ENCODE measurements around the gene NAMPT.

NAMPT gene

DNA sequence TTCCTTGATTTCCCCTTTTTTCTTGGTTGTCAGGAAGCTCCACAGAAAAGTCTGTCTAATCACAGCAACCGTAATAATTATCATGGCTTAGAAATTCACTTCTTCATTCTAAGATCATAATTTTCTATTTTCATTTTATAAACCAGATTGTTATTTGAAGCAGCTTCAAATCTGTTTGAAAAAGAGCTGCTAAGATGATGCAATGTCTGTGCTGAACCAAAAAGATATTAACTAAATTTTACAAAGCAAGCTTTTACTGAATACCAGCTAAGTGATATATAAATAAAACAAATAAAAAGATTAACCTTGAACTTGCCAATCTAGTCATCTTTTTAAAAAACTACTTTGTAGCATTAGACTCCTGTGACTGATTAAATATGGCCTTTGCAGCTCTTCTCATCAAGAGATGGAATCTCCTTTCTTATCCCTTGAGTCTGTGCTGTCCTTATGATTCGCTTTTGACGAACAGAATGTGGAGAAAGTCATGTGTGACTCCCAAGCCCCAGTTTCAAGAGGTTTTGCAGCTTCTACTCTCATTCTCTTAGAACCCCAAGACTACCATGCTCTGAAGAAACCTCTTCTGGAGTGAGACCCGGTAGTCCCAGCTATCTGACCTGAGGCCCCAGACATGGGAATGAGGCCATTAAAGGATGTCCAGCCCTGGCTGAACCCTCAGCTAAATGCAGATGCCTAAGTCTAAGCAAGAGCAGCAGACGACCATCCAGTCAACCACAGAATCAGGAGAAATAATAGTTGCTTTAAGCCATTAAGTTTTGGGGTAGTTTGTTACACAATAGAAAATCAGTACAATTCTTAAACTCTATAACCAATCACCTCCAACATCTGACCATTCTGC lies 14.4 kb downstream of the NAMPT start:
- no peak for DNase-seq

DNA sequence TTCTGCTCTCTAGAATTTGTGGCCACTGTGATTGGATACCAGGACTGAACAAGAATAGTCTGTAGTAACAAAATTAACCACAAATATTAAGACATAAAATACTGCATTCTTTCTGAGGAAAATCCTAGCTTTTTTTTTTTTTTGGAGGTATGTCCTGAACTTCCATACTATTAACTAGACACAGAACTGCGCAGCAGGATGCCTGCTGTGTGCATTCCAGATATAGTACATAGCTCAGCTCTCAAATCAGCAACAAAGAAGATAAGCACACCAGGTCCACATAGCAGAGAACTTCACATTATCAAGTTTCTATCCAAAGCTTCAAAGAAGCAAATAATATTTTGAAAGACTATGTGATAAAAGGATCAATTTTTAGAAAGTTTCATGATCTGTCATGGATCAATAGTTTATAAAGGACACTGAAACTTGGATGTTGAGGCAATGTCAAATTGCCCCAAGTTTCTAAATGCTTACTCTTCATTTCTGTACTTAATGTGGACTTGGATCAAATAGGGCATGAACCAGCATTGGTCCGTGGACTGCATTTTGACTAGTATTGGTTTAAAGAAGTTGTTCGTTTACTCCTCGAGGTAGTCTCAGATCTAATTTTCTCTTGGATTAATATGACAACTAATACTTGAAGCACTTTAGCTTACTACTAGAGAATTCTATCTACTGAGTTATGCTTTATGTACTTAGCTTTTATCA lies 15.4 kb downstream of the NAMPT start:
- DNase-seq, result peak; percentile 74

DNA sequence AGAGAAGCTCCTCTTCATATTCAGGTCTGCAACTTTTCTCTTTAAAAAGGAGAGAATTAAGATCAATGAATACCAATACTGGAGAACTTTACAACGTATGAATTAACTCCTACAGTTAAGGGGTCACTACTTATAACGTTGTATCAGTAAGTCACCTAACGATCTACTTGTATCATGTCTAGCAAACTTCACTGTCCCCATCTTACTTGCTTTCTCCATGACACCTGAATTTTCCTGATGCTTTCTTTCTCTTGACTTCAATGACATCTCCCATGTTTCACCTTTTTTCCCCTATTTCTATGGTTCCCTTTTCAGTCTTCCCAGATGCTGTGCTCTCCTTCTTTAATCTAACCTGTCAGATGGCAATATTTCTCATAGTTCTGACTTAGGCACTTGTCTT lies 19.6 kb downstream of the NAMPT start:
- no peak for DNase-seq

DNA sequence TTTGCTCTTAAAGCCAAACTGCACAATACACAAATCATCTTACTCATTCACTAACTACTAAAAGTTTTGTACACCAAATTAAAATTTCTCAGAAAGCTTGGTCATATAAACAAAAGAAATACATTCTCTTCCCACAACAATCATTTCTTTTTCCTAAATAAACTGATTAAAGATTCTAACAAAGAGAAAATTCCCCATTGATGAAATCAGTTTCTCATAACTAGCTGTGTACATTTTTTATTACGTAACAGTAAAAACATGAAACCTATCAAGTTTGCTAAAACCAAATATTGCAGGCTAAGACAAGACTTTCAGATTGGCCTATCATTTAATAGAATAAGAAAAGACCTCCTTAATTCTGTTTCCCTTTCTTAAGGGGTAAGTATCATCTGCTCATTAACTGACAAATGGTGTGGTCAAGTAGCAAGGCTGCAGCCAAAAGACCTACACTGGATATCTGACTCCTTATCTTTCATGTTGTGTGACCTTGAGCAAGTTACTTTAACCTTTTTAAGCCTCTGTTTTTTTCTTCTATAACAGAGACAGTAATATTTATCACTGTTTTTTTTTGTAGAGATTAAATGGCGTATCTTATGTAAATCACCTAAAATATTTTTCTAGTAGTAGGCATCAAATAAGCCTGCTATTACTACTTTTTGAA lies 22.4 kb downstream of the NAMPT start:
- no peak for DNase-seq

DNA sequence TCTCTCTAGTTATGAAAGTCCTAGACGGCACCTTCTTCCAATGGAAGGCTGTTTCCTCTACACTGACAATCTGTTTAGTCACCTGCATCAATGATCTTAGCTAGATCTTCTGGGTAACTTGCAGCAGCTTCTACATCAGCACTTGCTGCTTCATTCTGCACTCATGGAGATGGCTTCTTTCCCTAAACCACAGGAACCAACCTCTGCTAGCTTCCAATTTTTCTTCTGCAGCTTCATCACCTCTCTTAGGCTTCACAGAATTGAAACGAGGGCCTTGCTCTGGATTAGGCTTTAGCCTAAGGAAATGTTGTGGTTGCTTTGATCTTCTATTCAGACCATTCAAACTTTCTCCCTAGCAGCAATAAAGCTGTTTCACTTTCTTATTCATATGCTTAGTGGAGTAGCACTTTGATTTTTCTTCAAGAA lies 24.6 kb downstream of the NAMPT start:
- no peak for DNase-seq

DNA sequence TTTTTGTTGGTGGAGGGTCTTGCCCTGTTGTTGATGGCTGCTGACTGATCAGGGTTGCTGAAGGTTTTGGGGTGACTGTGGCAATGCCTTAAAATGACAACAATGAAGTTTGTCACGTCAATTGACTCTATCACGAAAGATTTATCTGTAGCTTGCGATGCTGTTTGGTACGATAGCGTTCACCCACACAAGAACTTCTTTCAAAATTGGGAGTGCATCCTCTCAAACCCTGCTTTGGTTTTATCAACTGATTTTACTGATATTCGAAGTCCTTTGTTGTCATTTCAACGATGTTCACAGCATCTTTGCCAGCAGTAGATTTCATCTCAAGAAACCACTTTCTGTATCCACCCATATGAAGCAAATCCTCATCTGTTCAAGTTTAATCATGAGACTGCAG lies 26.0 kb downstream of the NAMPT start:
- DNase-seq, result no peak

DNA sequence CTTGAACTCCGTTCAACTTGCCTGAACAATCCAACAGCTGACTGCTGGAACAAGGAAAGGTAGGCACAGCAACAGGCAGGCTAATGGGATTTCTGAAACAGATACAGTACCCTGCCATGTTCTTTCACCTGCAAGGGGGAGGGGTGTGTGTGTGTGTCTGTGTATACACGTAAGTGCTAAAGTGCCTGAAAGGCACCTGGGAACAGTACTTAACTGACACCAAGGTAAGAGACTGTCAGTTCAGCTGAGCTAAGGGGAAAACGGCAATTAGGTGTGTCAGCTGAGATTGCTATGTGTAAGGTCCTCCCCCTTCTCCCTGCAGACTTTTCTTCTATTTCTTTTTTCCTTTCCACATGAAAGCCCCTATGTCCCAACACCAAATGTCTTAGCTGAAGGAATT lies 27.0 kb downstream of the NAMPT start:
- DNase-seq, result no peak

DNA sequence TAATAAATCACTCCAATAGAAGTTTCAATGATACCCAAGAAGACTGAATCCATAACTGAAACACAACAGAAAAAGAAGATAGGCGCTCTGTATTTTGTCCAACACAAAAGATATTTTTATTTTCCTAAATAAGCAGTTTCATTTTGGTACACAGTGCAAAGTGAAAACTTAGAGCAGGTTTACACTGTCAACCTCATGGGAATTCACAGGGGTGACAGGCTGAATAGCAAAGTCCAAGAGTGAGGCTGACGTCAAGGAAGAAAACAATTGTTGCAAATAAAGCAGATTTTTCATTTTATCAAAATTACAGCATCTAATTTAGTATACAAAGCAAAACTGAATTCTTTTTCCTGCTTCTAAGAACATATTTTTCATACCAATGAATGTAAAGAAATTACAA lies 28.6 kb downstream of the NAMPT start:
- DNase-seq, result no peak

DNA sequence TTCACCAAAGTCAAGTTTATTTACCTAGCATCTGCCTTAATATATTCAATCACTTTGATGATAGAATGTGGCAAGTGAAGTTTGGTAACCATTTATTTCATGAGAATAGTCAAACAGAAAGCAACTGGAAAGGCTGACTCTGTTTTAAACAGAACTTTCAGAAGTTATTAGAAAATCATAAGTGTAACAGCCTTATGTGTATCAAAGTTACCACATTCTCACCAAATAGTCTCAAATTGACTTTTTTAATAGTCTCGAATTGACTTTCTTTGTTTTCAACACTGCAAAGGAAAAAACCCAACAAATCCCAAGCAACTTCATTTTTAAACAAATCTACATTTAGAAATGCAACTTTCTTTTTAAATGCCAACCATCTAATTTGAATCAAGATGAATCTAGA lies 29.5 kb downstream of the NAMPT start:
- no peak for DNase-seq

DNA sequence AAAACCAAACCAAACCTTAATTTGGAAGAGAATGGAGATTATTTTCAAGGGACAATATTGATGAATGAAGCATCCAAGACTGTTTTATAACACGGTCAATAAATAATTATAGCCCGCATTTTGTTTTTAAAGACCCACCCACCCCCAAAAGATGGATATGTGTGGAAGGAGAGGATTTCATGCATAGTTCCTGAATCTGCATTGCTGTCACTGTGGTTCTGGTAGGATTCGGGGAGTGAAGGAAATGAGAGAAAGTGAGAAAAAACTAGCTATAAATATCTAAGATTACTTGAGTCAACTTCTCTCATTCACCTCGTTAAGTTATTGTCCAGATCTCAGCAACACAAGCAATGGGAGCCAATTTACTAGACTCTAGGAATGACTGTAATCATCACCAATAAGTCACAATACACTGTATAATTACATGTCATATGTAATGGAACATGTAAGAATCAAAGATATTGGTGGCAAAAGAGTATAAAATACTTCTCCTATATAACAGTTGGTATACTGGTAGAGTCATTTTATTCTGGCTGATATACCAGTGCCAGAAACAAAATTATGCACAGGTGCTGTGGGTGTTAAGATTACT lies 30.2 kb downstream of the NAMPT start:
- DNase-seq, result no peak

DNA sequence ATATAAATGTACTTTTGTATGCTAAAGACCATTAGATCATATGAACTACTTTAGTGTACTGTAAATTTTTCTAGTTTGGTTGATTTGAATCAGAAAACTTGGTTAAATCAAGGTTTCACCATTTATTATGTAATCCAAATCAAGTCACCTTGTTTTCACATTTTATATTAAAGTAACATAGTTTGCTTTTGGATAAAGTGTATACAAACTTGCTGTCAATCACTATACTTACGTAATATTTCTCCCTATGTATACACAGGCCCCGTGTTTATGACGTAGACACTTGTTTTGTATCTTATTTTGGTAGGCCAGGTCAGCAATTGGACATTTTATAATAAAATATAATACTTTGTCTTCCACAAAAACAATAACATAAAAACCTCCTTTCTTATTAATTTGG lies 32.2 kb downstream of the NAMPT start:
- DNase-seq, result no peak

DNA sequence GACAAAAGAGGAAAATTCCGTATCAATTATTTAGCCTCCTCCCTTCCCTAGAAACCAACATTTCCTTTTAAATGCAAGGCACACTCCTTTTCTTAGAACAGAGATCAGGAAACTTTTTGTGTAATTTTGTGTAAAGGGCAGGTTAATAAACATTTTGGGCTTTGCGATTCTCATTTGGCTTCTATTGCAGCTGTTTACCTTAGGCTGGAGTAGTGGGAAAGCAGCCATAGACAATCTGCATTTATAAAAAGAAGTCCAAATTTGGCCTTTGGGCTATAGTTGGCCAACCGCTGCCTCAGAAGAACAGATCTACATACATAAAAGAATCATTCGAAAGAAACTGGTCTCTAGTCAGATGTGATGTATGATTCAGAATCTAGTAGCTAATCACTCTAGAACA lies 35.3 kb downstream of the NAMPT start:
- DNase-seq, result no peak

DNA sequence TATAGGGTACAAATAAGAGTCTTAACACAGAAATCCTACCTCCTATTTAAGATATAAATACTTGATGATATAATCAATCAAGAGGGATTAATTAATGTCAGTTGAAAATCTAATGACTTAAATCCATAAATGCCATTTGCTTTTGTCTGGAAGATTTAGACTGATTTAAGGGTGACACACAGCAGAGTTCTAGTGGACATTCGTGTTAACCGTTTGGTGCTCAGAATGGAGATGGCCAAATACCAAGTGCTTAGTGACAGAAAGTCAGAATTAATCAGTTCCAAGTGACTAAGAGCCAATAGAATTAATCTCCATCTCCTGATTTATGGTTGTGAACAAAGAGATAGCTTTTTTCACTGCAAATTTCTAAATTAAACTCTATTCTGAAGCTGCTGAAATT lies 36.2 kb downstream of the NAMPT start:
- no peak for DNase-seq

DNA sequence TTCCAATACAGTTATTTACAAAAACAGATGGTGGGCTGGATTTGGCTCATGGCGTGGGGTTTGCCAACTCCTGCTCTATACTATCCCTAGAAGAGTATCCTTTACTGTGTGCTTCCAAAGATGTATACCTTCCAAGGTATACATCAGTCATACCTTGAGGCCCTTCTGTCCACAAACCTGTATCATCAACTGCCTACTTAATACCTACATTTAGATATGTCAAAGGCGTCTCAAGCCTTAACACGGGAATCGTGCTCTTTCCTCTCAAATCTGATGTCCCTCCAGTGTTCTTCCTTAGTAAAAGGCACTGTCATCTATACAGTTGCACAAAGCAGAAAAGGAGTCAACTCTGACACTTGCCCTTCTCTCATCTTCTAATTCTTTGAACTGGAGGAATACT lies 36.9 kb downstream of the NAMPT start:
- DNase-seq, result no peak

DNA sequence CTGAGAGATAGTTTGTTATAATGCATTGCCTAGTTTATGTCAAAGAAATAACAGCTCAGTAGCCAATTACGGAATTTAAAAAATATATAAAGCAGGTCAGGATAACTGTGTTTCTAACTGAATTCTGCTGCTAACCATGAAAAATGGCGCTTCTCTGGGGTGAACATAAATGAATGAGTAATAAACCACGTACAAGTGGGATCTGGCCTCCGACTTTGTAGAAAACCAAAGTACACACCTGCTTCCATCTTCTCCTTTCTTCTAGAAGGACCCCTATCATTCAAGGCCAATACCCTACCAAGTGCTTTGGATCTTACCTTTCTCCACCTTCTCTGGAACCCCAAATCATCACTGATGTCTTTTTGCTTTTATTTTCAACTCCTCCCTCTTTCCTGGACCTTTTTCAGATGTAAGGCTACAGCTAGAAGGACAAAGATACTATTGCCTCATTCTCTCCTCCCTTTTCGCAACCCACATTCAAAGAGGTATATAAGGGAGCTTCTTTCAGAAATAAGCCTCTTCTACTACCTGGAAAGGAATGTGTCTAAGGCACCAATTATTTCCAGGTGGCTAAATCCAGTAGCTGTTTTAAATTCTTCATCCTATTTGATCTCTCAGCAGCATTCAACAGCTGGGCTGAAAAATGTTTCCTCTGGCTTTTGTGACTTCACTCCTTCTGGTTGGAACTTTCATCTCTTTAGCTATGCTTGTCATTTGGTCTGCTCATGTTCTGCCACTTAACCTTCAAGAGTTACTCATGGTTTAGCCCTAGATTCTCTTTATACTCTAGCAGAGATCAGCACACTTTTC lies 37.7 kb downstream of the NAMPT start:
- no peak for DNase-seq

DNA sequence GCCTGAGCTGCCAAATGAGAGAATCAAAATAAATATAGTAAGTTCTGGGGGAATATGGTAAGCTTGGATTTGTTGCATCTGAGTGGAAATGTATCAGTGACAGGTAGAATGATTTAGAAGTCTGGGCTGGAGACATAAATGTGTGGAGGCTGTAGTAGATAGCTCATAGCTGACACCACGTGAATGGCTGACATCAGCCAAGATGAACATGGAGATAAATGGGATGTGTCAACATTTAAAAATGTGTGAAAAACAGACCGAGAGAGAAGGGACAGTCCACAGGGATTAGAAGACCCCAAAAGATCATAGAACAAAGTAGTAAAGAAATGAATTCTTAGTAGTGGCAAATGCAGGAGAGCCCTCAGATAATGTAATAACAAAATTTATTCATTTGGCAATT lies 40.9 kb downstream of the NAMPT start:
- DNase-seq, result no peak

DNA sequence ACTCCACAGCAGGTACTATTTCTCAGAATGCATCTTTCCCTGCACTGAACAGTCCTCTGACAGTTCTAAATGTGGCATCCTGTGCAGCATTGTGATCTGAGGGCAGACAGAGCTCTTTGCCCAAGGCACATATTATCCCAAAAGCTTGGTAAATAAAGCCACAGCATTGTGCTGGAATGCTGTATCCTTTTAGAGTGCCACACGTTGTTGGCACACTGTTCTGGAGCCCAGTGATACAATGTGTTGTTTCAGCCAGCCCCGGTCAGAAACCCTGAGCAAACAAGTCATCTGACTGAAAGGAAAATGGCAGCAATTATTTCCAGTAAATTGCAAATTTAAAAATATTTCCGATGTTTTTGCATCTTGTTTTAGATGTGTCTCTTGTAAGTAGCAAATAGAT lies 45.4 kb downstream of the NAMPT start:
- no peak for DNase-seq

DNA sequence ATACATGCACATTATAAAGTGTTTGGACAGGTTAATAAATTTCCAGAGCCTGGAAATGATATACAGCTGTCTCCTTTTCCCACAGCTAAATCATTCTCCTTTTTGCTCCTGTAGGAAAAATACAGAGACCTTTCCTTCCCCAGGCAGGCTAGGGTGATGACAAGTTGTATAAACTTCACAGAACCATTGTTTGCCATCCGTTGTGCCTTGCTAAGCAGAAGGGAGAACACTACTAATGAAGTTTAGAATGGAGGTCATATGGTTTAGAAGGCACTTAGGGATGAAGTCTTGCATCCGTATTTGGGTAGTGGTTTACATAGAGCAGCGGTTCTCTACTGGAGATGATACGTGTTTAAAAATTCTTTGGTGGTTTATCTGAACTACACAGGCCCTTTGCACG lies 46.0 kb downstream of the NAMPT start:
- no peak for DNase-seq

DNA sequence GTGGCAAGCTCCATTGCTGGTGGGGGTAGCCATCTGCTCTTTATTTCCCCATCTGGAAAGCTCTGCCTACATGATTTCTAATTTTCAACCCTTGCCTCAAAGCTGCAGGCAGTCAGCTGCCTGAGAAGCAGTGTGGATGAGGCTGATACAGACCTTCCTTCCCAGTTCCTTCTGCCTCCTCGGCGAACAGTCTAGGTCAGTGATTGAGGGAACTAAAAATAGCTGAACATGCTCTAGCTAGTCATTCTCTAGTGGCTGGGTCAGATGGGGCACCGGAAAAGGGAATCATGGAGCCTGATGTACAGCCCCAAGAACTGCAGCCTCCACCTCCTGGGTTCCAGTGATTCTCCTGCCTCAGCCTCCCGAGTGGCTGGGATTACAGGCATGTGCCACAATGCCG lies 48.7 kb downstream of the NAMPT start:
- DNase-seq, result no peak

DNA sequence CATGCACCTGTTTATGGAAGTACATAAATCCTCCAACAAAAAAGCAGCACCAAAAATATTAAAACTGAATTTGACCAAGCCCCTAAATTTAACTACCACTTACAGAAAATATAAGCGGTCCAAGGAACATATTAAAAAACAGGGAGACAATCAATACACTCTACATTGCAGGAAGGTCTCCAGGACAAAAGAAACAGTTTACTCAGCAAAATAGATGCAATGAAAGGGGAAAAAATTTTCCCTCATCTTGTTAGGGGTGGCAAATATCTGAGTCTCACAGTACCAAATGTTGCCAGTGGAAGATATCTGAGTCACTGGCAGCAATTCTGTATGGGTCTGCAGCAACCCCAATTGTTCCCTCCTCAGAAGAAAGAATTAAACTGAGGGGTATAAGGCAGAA lies 50.4 kb downstream of the NAMPT start:
- no peak for DNase-seq

DNA sequence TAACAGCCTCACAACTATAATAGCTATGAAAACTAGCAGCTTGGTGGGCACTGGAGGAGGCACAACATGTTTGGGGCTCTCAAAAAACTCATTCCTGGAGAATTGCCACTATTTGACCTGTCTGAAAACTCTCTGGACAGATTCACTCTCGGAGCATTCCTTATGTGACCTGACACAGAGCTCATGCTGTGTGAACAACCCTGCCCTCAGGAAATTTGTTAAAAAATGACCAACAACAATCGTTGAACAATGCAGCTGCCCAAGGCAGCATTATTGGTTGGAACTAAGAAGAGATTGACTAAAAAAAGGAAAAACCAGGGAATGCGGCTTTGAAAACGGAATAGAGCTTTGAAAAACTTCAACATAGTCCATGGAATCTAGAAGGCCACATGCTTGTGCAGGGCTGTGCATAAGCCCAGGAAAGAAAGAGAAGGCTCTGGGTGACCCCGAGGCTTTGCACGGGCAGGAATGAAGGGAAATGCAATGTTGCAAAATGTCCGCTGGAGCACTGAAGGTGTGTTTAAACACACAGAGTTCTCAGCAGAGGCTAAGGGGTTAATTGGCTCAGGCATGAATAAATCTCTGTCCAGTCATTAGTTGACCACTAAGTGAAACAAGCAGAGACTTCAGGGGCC lies 52.8 kb downstream of the NAMPT start:
- DNase-seq, result no peak

DNA sequence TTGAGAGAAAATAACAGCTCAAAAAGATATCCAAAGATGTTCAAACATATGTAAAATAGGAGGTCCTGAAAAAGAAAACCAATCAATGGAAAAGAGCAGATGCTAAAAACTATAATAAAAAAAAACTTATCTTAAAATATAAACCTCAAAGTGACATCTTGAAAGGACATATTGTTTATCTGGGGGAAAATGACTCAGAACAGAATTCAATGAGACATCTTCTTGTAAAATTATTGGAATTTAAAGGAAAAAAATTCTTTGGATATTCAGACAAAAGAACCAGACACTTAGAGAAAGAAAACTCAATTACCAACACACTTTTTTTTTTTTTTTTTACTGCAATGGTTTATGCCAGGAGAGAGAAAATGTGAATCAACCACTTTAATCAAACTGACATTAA lies 58.9 kb downstream of the NAMPT start:
- DNase-seq, result no peak
